ENCODE results near the gene LRRC1. TPM values are rescaled to one million over a fixed set of nuclear protein-coding genes. Genes with fewer than 3 reads are reported as not detected.

The LRRC1 gene
- polyA plus RNA-seq, 1 donor (not counting 4 experiments of a cell fraction or from before 2014, with no cell fraction given): 19.7 TPM

DNA sequence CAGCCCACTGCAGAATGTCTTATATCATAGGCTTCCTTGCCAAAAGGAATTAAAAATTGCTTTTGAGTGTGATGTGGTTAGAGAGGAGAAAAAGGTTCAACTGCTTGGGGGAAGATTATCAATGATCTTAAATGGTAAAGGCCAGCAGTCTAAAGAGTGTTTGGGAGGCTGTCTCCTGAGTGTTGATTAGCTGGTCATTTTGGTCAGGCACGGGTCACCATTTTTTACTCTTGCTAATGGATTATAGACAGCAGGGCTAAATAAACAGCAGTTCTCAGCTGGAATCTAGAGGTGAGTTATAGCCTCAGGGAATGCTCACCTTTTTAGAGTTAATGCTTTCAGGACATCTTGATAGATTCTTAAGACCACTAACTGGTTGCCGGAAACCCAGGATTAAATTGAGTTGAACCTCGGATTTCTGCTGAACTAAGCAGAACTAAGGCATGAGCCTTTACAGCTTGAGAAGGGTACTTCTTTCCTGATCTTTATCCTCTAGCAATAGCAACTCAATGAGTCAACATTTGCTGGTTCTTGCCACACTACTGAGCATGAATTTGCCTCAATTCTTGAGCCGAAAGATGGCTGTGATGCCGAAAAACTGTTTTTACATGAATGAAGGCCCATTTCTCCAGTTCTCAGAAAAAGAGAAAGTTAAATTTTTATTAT lies 120.4 kb downstream of the LRRC1 start:
- Histone ChIP-seq H3K9me1 (ENCODE audit: control insufficient read depth, extremely low read depth, insufficient read depth, low read length) (no peaks in the 10 kb centered on the region), H3K9ac (ENCODE audit: control insufficient read depth, extremely low read depth, insufficient read depth, low read length) (no peak overlapping the region), H4K20me1 (ENCODE audit: control insufficient read depth, extremely low read depth, insufficient read depth, low read length) (no peaks in the 10 kb centered on the region), H3K79me2 (ENCODE audit: control insufficient read depth, insufficient read depth, low read length) (no peaks in the 10 kb centered on the region), H2AFZ (ENCODE audit: control insufficient read depth, low read length) (no peak overlapping the region), H3K9me3 (ENCODE audit: control insufficient read depth, low read depth, low read length) (no peaks in the 10 kb centered on the region), H3K4me3 (ENCODE audit: control insufficient read depth in 2 of 3, extremely low read depth in 1 of 3, insufficient read depth in 2 of 3, low read depth in 1 of 3, low read length in 3 of 3) (no peak overlapping the region), H3K4me1 (ENCODE audit: control insufficient read depth, extremely low read depth, insufficient read depth, low read length) (no peaks in the 10 kb centered on the region), H3K27me3 (ENCODE audit: control insufficient read depth, extremely low read depth, insufficient read depth, low read length) (no peaks in the 10 kb centered on the region), H3K4me2 (ENCODE audit: control insufficient read depth, extremely low read depth, insufficient read depth, low read depth, low read length) (no peak overlapping the region), H3K27ac (ENCODE audit: control insufficient read depth, insufficient read depth, low read length) (no peak overlapping the region), H3K36me3 (ENCODE audit: control insufficient read depth in 2 of 2, extremely low read depth in 1 of 2, insufficient read depth in 2 of 2, low read length in 2 of 2) (peaks cover 4 to 14% of the 10 kb centered on the region in 2 experiments)
- dilution Hi-C loops (cut with MboI; ENCODE audit: extremely low pct_ligation_motif_present, low sequenced_read_pairs): no loop called here
- no peak for TF ChIP-seq EZH2 (IDR thresholded peaks at IDR 0.05; ENCODE audit: low read length)
- TF ChIP-seq, protein P1, sequence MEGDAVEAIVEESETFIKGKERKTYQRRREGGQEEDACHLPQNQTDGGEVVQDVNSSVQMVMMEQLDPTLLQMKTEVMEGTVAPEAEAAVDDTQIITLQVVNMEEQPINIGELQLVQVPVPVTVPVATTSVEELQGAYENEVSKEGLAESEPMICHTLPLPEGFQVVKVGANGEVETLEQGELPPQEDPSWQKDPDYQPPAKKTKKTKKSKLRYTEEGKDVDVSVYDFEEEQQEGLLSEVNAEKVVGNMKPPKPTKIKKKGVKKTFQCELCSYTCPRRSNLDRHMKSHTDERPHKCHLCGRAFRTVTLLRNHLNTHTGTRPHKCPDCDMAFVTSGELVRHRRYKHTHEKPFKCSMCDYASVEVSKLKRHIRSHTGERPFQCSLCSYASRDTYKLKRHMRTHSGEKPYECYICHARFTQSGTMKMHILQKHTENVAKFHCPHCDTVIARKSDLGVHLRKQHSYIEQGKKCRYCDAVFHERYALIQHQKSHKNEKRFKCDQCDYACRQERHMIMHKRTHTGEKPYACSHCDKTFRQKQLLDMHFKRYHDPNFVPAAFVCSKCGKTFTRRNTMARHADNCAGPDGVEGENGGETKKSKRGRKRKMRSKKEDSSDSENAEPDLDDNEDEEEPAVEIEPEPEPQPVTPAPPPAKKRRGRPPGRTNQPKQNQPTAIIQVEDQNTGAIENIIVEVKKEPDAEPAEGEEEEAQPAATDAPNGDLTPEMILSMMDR (optimal IDR thresholded peaks at IDR 0.05 in 1 of 3, IDR thresholded peaks at IDR 0.05 in 1 of 3, conservative IDR thresholded peaks at IDR 0.05 in 1 of 3; ENCODE audit: extremely low read depth in 1 of 3, insufficient read depth in 2 of 3, low read length in 3 of 3): no peak
- DNase-seq (ENCODE audit: low read depth, low spot score) (no peak), FAIRE-seq (no peak)

DNA sequence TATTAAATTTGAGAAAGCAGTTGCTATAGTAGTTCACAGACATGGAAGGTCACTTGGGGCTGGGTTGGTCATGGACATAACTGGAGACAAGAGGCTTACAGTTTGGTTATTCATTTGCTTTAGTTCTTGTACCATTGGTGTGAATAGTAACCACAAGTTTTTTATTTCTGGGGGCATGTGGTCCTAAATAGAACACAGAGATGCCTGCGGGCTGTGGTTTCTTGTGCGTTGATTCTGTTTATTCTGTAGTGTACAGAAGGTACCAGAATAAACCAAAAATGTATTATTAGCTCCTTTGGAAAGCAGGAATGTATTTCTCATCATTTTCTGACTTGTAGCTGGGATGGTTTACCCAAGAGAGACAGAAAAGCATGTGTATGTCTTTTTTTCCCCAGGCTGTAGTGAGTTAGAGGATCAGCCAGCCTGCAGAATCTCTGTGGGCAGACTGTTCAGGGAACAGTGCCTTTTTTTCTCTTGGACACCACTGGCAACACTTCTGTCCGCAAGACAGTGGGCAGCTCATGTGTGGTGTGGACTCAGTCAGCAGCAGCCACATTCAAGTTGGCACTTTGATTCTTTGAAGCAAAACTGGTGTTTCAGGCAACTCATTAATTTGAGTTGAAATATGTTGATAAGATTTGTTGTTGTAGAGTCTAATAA lies 122.1 kb downstream of the LRRC1 start:
- DNase-seq (ENCODE audit: low read depth, low spot score): no peak
- TF ChIP-seq EZH2 (IDR thresholded peaks at IDR 0.05; ENCODE audit: low read length): no peak
- TF ChIP-seq, protein P1 (optimal IDR thresholded peaks at IDR 0.05 in 1 of 3, IDR thresholded peaks at IDR 0.05 in 1 of 3, conservative IDR thresholded peaks at IDR 0.05 in 1 of 3; ENCODE audit: extremely low read depth in 1 of 3, insufficient read depth in 2 of 3, low read length in 3 of 3): no peak
- Histone ChIP-seq H3K4me3 (ENCODE audit: control insufficient read depth in 2 of 3, extremely low read depth in 1 of 3, insufficient read depth in 2 of 3, low read depth in 1 of 3, low read length in 3 of 3) (no peak overlapping the region), H3K27ac (ENCODE audit: control insufficient read depth, insufficient read depth, low read length) (no peak overlapping the region), H2AFZ (ENCODE audit: control insufficient read depth, low read length) (no peak overlapping the region), H3K4me1 (ENCODE audit: control insufficient read depth, extremely low read depth, insufficient read depth, low read length) (no peaks in the 10 kb centered on the region), H4K20me1 (ENCODE audit: control insufficient read depth, extremely low read depth, insufficient read depth, low read length) (no peaks in the 10 kb centered on the region), H3K36me3 (ENCODE audit: control insufficient read depth in 2 of 2, extremely low read depth in 1 of 2, insufficient read depth in 2 of 2, low read length in 2 of 2) (peaks cover 9 to 19% of the 10 kb centered on the region in 2 experiments), H3K9ac (ENCODE audit: control insufficient read depth, extremely low read depth, insufficient read depth, low read length) (no peak overlapping the region), H3K9me1 (ENCODE audit: control insufficient read depth, extremely low read depth, insufficient read depth, low read length) (no peaks in the 10 kb centered on the region), H3K79me2 (ENCODE audit: control insufficient read depth, insufficient read depth, low read length) (no peaks in the 10 kb centered on the region), H3K4me2 (ENCODE audit: control insufficient read depth, extremely low read depth, insufficient read depth, low read depth, low read length) (no peak overlapping the region), H3K9me3 (ENCODE audit: control insufficient read depth, low read depth, low read length) (no peaks in the 10 kb centered on the region), H3K27me3 (ENCODE audit: control insufficient read depth, extremely low read depth, insufficient read depth, low read length) (no peaks in the 10 kb centered on the region)
- no peak for FAIRE-seq
- dilution Hi-C loops (cut with MboI; ENCODE audit: extremely low pct_ligation_motif_present, low sequenced_read_pairs): no loop called here

All from keratinocyte (primary cell).